HepG2 (cell line): ENCODE results near the gene NELFB. TPM values are rescaled to one million over a fixed set of nuclear protein-coding genes. Genes with fewer than 3 reads are reported as not detected.

Source experiments
- GATAD2A ChIP-seq: IDR thresholded peaks from 2 replicates; pipeline ENCODE4 v1.6.1; 2016
- HNF1B ChIP-seq: sonication (generic); formaldehyde crosslinking; IDR thresholded peaks from 2 replicates; pipeline ENCODE4 v1.5.1; 2020; ENCODE audit warnings: mild to moderate bottlenecking, moderate library complexity, missing genetic modification reagents
- ISL2 ChIP-seq: sonication (generic); formaldehyde crosslinking; IDR thresholded peaks from 2 replicates; pipeline ENCODE4 v1.5.0; 2020; ENCODE audit warnings: missing genetic modification reagents
- KLF9 ChIP-seq: IDR thresholded peaks from 2 replicates; pipeline ENCODE4 v1.6.1; 2016; ENCODE audit warnings: low read depth
- MED8 ChIP-seq: sonication (generic); formaldehyde crosslinking; IDR thresholded peaks from 2 replicates; pipeline ENCODE4 v1.8.1; 2023; ENCODE audit warnings: mild to moderate bottlenecking, missing genetic modification reagents; ENCODE audit not compliant: insufficient replicate concordance
- NFAT5 ChIP-seq: sonication (generic); formaldehyde crosslinking; IDR thresholded peaks from 2 replicates; pipeline ENCODE4 v1.4.0; 2020; ENCODE audit warnings: missing genetic modification reagents
- SAFB2 ChIP-seq: sonication (generic); formaldehyde crosslinking; IDR thresholded peaks from 2 replicates; pipeline ENCODE4 v1.5.1; 2020; ENCODE audit warnings: missing genetic modification reagents, low read depth, mild to moderate bottlenecking, borderline replicate concordance
- SMAD1 ChIP-seq: sonication (generic); formaldehyde crosslinking; IDR thresholded peaks from 2 replicates; pipeline ENCODE4 v1.4.0; 2020; ENCODE audit warnings: missing genetic modification reagents, low read depth, mild to moderate bottlenecking, borderline replicate concordance
- TP53 ChIP-seq: sonication (generic); formaldehyde crosslinking; conservative IDR thresholded peaks from 2 replicates; pipeline ENCODE4 v1.4.0; 2020; ENCODE audit warnings: missing genetic modification reagents
- ZNF225 ChIP-seq: sonication (generic); formaldehyde crosslinking; IDR thresholded peaks from 2 replicates; pipeline ENCODE4 v1.4.0; 2020; ENCODE audit warnings: mild to moderate bottlenecking, missing genetic modification reagents
- ZNF609 ChIP-seq: sonication (generic); formaldehyde crosslinking; IDR thresholded peaks from 2 replicates; pipeline ENCODE4 v1.4.0; 2020; ENCODE audit warnings: mild to moderate bottlenecking, missing genetic modification reagents, borderline replicate concordance
- ZSCAN30 ChIP-seq: sonication (generic); formaldehyde crosslinking; IDR thresholded peaks from 2 replicates; pipeline ENCODE4 v1.5.0; 2020; ENCODE audit warnings: mild to moderate bottlenecking, missing genetic modification reagents
- polyA plus RNA-seq, 8 experiments: library from polyadenylated mRNA; depleted of rRNA in 3 of 8; stranded (reverse) in 7 of 8; unstranded in 1 of 8; fragments of >200 nt; fragmentation: Illumina TruSeq in 4 of 8; extraction: Trizol in 4 of 8; gene quantifications; 2 replicates each; pipeline versions ENCODE4 v1.2.1 to v1.2.3, GENCODE V29; 2011 to 2016; ENCODE audit warnings: low read depth in 4 of 8, missing spikeins in 1 of 8, mixed read lengths in 1 of 8; ENCODE audit not compliant: insufficient read depth in 1 of 8
- total RNA-seq, 5 experiments: library from RNA; depleted of rRNA; stranded (reverse); fragments of >200 nt; fragmentation: Illumina TruSeq; extraction: Trizol; gene quantifications; 2 replicates each; pipeline ENCODE4 v1.2.3, GENCODE V29; 2016; ENCODE audit warnings: low read depth in 1 of 5
- TF ChIP-seq, protein P1 (sequence below): sonication (generic); formaldehyde crosslinking; IDR thresholded peaks from 2 replicates; pipeline ENCODE4 v1.8.1; 2023; ENCODE audit warnings: mild to moderate bottlenecking, missing genetic modification reagents

The NELFB gene
- total and polyA plus RNA-seq, 2 of the 13 experiments (the other 11 are each of a cell fraction or from before 2014, with no cell fraction given) = 26.5 to 45.8 TPM

GRCh38 chr9:137277329-137278041 lies 22.4 kb downstream of the NELFB start, which contains the start of gene TOR4A (continued):
- TF ChIP-seq SMAD1 (CRISPR knock-in tag) (no peak), HNF1B (CRISPR knock-in tag) (peak; percentile 71; the same call in 1 of the 2 replicates), KLF9 (CRISPR knock-in tag) (0 out of 2 replicates have a peak, but pooled peaks have one; percentile 68), MED8 (CRISPR knock-in tag) (peak; percentile 12), TP53 (CRISPR knock-in tag) (no peak), ISL2 (CRISPR knock-in tag) (0 out of 2 replicates have a peak, but pooled peaks have one; percentile 35), SAFB2 (CRISPR knock-in tag) (peak; percentile 47; the same call in 1 of the 2 replicates), ZNF609 (CRISPR knock-in tag) (peak; percentile 14; the same call in 1 of the 2 replicates), ZSCAN30 (CRISPR knock-in tag) (peak; percentile 75; the same call in 1 of the 2 replicates), GATAD2A (CRISPR knock-in tag) (peak; percentile 65; the same call in 1 of the 2 replicates), NFAT5 (CRISPR knock-in tag) (no peak), ZNF225 (CRISPR knock-in tag) (no peak)
- TF ChIP-seq, protein P1, sequence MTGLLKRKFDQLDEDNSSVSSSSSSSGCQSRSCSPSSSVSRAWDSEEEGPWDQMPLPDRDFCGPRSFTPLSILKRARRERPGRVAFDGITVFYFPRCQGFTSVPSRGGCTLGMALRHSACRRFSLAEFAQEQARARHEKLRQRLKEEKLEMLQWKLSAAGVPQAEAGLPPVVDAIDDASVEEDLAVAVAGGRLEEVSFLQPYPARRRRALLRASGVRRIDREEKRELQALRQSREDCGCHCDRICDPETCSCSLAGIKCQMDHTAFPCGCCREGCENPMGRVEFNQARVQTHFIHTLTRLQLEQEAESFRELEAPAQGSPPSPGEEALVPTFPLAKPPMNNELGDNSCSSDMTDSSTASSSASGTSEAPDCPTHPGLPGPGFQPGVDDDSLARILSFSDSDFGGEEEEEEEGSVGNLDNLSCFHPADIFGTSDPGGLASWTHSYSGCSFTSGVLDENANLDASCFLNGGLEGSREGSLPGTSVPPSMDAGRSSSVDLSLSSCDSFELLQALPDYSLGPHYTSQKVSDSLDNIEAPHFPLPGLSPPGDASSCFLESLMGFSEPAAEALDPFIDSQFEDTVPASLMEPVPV (CRISPR knock-in tag) = peak; percentile 81; the same call in 1 of the 2 replicates
